Colonic mucosa (tissue), 4 donors: Measurements from ENCODE around the gene RALGPS2. TPM values are rescaled to one million over a fixed set of nuclear protein-coding genes. Genes with fewer than 3 reads are reported as not detected.

Experiments
- DNase-seq: peaks from one replicate; pipeline ENCODE4 v3.0.0-alpha.2; 2020
- H3K27ac ChIP-seq: fragments of 200-600 bp; one replicate; pipeline ENCODE4 v1.8.0; 2021
- H3K27me3 ChIP-seq: fragments of 200-600 bp; one replicate; pipeline ENCODE4 v1.8.0; 2021
- H3K36me3 ChIP-seq: fragments of 200-600 bp; one replicate; pipeline ENCODE4 v1.8.0; 2021
- H3K4me1 ChIP-seq: fragments of 200-600 bp; one replicate; pipeline ENCODE4 v1.8.0; 2021; ENCODE audit warnings: mild to moderate bottlenecking
- H3K4me3 ChIP-seq: fragments of 200-600 bp; one replicate; pipeline ENCODE4 v1.8.0; 2021
- H3K9ac ChIP-seq, 2 donors: one replicate each; pipeline ENCODE4 v1.7.0; 2013; ENCODE audit warnings: control low read depth in 2 of 2, low read depth in 2 of 2, low read length in 2 of 2
- H3K9me3 ChIP-seq: fragments of 200-600 bp; one replicate; pipeline ENCODE4 v1.8.0; 2021
- intact Hi-C: fragments of 100-400 bp; cut with DNase I; formaldehyde crosslinking; loops from one replicate; pipeline ENCODE4 v1.14.1; 2022
- total RNA-seq, 2 donors: library from RNA; stranded (reverse); fragmentation: NEBNext Ultra II Directional in 1 of 2; extraction: Animal tissue kit (Norgen Biotek cat#: 25700) in 1 of 2; gene quantifications; one replicate each; pipeline ENCODE4 v1.2.1, GENCODE V29; 2021
- TF ChIP-seq, protein P1 (sequence below): fragments of 200-600 bp; IDR thresholded peaks from one replicate; pipeline ENCODE4 v1.8.0; 2022; ENCODE audit warnings: antibody characterized with exemption, mild to moderate bottlenecking
- donor health status: healthy.
- donor health status: DM: no; HTN: no; CAD: no.
- donor health status: DM: no; HTN: no; CAD: no.

Gene RALGPS2
- total RNA-seq, 2 donors from 2014 or later: 23.5 to 49.1 TPM

- no peaks in the 10 kb centered on the region for H3K27me3 ChIP-seq
- no peak overlapping the region for H3K9ac ChIP-seq
- H3K4me1 ChIP-seq: no peaks in the 10 kb centered on the region
- DNase-seq: no peak
- TF ChIP-seq, protein P1, sequence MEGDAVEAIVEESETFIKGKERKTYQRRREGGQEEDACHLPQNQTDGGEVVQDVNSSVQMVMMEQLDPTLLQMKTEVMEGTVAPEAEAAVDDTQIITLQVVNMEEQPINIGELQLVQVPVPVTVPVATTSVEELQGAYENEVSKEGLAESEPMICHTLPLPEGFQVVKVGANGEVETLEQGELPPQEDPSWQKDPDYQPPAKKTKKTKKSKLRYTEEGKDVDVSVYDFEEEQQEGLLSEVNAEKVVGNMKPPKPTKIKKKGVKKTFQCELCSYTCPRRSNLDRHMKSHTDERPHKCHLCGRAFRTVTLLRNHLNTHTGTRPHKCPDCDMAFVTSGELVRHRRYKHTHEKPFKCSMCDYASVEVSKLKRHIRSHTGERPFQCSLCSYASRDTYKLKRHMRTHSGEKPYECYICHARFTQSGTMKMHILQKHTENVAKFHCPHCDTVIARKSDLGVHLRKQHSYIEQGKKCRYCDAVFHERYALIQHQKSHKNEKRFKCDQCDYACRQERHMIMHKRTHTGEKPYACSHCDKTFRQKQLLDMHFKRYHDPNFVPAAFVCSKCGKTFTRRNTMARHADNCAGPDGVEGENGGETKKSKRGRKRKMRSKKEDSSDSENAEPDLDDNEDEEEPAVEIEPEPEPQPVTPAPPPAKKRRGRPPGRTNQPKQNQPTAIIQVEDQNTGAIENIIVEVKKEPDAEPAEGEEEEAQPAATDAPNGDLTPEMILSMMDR: no peak
- no peaks in the 10 kb centered on the region for H3K36me3 ChIP-seq
- no peaks in the 10 kb centered on the region for H3K9me3 ChIP-seq
- intact Hi-C loops: no loop called here
- H3K4me3 ChIP-seq: no peak overlapping the region
- H3K27ac ChIP-seq: no peak overlapping the region
These were observed 34.5 kb upstream of the RALGPS2 start for GRCh38 chr1:178690496-178690895.

- Histone ChIP-seq H3K9me3 (no peaks in the 10 kb centered on the region), H3K27ac (no peak overlapping the region), H3K27me3 (no peaks in the 10 kb centered on the region), H3K36me3 (no peaks in the 10 kb centered on the region), H3K9ac (no peak overlapping the region), H3K4me3 (no peak overlapping the region), H3K4me1 (no peaks in the 10 kb centered on the region)
- no peak for DNase-seq
- TF ChIP-seq, protein P1: no peak
- intact Hi-C loops: no loop called here
These were observed 32.3 kb upstream of the RALGPS2 start for GRCh38 chr1:178692564-178693327.

DNA sequence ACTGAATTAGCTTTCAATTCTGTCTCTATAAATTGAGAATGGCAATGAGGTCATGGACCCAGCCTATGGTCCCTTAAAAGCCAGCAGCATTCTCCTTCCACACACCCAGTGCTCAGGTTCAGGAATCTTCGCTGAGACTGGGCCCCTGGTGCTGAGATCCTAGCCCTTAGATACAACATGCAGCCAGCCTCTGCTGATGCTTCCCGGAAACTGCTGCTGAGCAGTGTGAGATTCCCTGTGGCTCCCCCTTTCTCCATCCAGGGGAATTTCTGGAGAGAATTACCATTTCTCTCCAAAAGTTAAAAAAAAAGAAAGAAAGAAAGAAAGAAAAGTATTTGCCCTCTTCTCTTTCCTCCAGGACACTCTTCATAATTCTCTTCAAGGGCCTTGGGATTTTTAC lies 31.7 kb upstream of the RALGPS2 start:
- TF ChIP-seq, protein P1: no peak
- no peaks in the 10 kb centered on the region for H3K27me3 ChIP-seq
- H3K9ac ChIP-seq: no peak overlapping the region
- H3K4me1 ChIP-seq: no peaks in the 10 kb centered on the region
- no peak for DNase-seq
- H3K9me3 ChIP-seq: no peaks in the 10 kb centered on the region
- H3K4me3 ChIP-seq: no peak overlapping the region
- H3K36me3 ChIP-seq: no peaks in the 10 kb centered on the region
- no peak overlapping the region for H3K27ac ChIP-seq
- intact Hi-C loops: no loop called here

- TF ChIP-seq, protein P1: no peak
- no peaks in the 10 kb centered on the region for H3K27me3 ChIP-seq
- no peaks in the 10 kb centered on the region for H3K9me3 ChIP-seq
- no peaks in the 10 kb centered on the region for H3K4me1 ChIP-seq
- H3K27ac ChIP-seq: no peak overlapping the region
- H3K4me3 ChIP-seq: no peak overlapping the region
- no peak for DNase-seq
- no peak overlapping the region for H3K9ac ChIP-seq
- no peaks in the 10 kb centered on the region for H3K36me3 ChIP-seq
- intact Hi-C loops: no loop called here
These were observed 30.0 kb upstream of the RALGPS2 start for GRCh38 chr1:178694923-178695525.

DNA sequence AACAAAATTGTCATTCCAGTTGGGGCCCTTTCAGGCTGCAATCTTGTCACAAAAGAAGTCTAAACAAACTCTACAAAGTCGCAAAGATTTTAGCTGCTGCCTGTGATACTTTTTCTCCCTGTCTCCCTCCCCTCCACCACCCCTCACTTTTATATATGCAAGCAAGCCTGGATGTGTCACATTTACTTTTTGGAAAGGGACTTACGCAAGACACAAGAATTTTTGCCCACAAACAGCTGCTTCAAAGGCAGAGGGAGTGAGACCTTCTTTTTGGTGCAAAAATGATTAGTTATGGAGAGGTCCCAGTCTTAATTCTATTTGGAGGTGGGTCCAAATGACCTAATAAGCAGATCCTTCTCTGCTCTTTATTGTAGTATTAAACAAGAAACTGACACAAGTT lies 22.9 kb upstream of the RALGPS2 start:
- intact Hi-C loops: no loop called here
- TF ChIP-seq, protein P1: no peak
- H3K27me3 ChIP-seq: no peaks in the 10 kb centered on the region
- H3K27ac ChIP-seq: no peak overlapping the region
- H3K4me3 ChIP-seq: no peak overlapping the region
- H3K9me3 ChIP-seq: no peaks in the 10 kb centered on the region
- H3K4me1 ChIP-seq: no peaks in the 10 kb centered on the region
- no peak overlapping the region for H3K9ac ChIP-seq
- H3K36me3 ChIP-seq: no peaks in the 10 kb centered on the region
- DNase-seq: no peak
